GM21515 (cell line): ENCODE measurements around the gene TOP1.

Experiments used
- ATAC-seq: cut with Tn5 transposase; IDR thresholded peaks from one replicate; pipeline ENCODE4 v1.9.1; 2021; ENCODE audit not compliant: unreplicated experiment

Gene TOP1

GRCh38 chr20:41054847-41055230 is 26.2 kb downstream of the TOP1 start:
- no peak for ATAC-seq

GRCh38 chr20:41055679-41056078 is 27.1 kb downstream of the TOP1 start:
- no peak for ATAC-seq

- ATAC-seq, result no peak
Observed at GRCh38 chr20:41057999-41058673, 29.5 kb downstream of the TOP1 start.

- no peak for ATAC-seq
Observed at GRCh38 chr20:41058674-41059635, 30.3 kb downstream of the TOP1 start.

- ATAC-seq, result no peak
Observed at GRCh38 chr20:41061155-41061554, 32.5 kb downstream of the TOP1 start.

- ATAC-seq, result no peak
Observed at GRCh38 chr20:41063442-41063841, 34.8 kb downstream of the TOP1 start.

- ATAC-seq, result peak; percentile 75
Observed at GRCh38 chr20:41064377-41064776, 35.8 kb downstream of the TOP1 start.

- no peak for ATAC-seq
Observed at GRCh38 chr20:41065716-41066115, 37.1 kb downstream of the TOP1 start.

GRCh38 chr20:41068806-41069205 is 40.2 kb downstream of the TOP1 start:
- no peak for ATAC-seq

GRCh38 chr20:41072190-41072863 is 43.7 kb downstream of the TOP1 start:
- no peak for ATAC-seq

GRCh38 chr20:41072915-41073314 is 44.3 kb downstream of the TOP1 start:
- no peak for ATAC-seq

GRCh38 chr20:41074441-41074840 is 45.8 kb downstream of the TOP1 start:
- ATAC-seq, result no peak

GRCh38 chr20:41076776-41077175 is 48.2 kb downstream of the TOP1 start:
- ATAC-seq, result no peak

GRCh38 chr20:41078329-41078728 is 49.7 kb downstream of the TOP1 start:
- ATAC-seq, result no peak

GRCh38 chr20:41079066-41079465 is 50.4 kb downstream of the TOP1 start:
- ATAC-seq, result no peak

- no peak for ATAC-seq
Observed at GRCh38 chr20:41080866-41081265, 52.2 kb downstream of the TOP1 start.

- no peak for ATAC-seq
Observed at GRCh38 chr20:41081276-41081814, 52.7 kb downstream of the TOP1 start.

- ATAC-seq, result no peak
Observed at GRCh38 chr20:41082306-41082705, 53.7 kb downstream of the TOP1 start.

- ATAC-seq, result no peak
Observed at GRCh38 chr20:41085606-41086005, 57.0 kb downstream of the TOP1 start.

- ATAC-seq, result no peak
Observed at GRCh38 chr20:41086402-41087324, 58.0 kb downstream of the TOP1 start.
